Measurements from ENCODE around the gene ADISSP. TPM values are rescaled to one million over a fixed set of nuclear protein-coding genes. Genes with fewer than 3 reads are reported as not detected.

ADISSP gene
- total and polyA plus RNA-seq, 2 of the 13 experiments (the other 11 are each of a cell fraction or from before 2014, with no cell fraction given), result 38.3 to 90.6 TPM

DNA sequence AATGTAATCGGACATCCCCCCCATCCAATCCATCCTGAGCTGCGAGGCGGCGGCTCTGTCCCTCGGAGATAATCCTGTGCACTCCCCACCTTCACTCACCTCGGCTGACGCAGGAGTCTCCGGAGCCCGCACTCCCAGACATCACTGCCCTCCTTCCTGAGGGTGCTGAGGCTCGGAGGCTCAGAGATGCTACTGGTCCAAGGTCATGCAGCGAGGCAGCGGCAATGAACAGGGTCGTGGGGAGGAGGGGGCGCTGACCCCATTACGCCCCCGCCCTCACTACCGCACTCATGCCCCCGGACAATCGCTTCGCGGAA is 485 bp downstream of the ADISSP start (continued):
- TF ChIP-seq, protein P1, sequence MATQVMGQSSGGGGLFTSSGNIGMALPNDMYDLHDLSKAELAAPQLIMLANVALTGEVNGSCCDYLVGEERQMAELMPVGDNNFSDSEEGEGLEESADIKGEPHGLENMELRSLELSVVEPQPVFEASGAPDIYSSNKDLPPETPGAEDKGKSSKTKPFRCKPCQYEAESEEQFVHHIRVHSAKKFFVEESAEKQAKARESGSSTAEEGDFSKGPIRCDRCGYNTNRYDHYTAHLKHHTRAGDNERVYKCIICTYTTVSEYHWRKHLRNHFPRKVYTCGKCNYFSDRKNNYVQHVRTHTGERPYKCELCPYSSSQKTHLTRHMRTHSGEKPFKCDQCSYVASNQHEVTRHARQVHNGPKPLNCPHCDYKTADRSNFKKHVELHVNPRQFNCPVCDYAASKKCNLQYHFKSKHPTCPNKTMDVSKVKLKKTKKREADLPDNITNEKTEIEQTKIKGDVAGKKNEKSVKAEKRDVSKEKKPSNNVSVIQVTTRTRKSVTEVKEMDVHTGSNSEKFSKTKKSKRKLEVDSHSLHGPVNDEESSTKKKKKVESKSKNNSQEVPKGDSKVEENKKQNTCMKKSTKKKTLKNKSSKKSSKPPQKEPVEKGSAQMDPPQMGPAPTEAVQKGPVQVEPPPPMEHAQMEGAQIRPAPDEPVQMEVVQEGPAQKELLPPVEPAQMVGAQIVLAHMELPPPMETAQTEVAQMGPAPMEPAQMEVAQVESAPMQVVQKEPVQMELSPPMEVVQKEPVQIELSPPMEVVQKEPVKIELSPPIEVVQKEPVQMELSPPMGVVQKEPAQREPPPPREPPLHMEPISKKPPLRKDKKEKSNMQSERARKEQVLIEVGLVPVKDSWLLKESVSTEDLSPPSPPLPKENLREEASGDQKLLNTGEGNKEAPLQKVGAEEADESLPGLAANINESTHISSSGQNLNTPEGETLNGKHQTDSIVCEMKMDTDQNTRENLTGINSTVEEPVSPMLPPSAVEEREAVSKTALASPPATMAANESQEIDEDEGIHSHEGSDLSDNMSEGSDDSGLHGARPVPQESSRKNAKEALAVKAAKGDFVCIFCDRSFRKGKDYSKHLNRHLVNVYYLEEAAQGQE (IDR thresholded peaks at IDR 0.05; ENCODE audit: borderline replicate concordance in 1 of 2, low read depth in 1 of 2, low read length in 2 of 2), result no peak
- TF ChIP-seq, protein P2, sequence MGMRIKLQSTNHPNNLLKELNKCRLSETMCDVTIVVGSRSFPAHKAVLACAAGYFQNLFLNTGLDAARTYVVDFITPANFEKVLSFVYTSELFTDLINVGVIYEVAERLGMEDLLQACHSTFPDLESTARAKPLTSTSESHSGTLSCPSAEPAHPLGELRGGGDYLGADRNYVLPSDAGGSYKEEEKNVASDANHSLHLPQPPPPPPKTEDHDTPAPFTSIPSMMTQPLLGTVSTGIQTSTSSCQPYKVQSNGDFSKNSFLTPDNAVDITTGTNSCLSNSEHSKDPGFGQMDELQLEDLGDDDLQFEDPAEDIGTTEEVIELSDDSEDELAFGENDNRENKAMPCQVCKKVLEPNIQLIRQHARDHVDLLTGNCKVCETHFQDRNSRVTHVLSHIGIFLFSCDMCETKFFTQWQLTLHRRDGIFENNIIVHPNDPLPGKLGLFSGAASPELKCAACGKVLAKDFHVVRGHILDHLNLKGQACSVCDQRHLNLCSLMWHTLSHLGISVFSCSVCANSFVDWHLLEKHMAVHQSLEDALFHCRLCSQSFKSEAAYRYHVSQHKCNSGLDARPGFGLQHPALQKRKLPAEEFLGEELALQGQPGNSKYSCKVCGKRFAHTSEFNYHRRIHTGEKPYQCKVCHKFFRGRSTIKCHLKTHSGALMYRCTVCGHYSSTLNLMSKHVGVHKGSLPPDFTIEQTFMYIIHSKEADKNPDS (CRISPR knock-in tag; IDR thresholded peaks at IDR 0.05), result 0 out of 2 replicates have a peak, but pooled peaks have one; percentile 8
- TF ChIP-seq AGO1 (IDR thresholded peaks at IDR 0.05; ENCODE audit: low read depth, low read length, poor library complexity, severe bottlenecking), result peak; percentile 16
- TF ChIP-seq, protein P3, sequence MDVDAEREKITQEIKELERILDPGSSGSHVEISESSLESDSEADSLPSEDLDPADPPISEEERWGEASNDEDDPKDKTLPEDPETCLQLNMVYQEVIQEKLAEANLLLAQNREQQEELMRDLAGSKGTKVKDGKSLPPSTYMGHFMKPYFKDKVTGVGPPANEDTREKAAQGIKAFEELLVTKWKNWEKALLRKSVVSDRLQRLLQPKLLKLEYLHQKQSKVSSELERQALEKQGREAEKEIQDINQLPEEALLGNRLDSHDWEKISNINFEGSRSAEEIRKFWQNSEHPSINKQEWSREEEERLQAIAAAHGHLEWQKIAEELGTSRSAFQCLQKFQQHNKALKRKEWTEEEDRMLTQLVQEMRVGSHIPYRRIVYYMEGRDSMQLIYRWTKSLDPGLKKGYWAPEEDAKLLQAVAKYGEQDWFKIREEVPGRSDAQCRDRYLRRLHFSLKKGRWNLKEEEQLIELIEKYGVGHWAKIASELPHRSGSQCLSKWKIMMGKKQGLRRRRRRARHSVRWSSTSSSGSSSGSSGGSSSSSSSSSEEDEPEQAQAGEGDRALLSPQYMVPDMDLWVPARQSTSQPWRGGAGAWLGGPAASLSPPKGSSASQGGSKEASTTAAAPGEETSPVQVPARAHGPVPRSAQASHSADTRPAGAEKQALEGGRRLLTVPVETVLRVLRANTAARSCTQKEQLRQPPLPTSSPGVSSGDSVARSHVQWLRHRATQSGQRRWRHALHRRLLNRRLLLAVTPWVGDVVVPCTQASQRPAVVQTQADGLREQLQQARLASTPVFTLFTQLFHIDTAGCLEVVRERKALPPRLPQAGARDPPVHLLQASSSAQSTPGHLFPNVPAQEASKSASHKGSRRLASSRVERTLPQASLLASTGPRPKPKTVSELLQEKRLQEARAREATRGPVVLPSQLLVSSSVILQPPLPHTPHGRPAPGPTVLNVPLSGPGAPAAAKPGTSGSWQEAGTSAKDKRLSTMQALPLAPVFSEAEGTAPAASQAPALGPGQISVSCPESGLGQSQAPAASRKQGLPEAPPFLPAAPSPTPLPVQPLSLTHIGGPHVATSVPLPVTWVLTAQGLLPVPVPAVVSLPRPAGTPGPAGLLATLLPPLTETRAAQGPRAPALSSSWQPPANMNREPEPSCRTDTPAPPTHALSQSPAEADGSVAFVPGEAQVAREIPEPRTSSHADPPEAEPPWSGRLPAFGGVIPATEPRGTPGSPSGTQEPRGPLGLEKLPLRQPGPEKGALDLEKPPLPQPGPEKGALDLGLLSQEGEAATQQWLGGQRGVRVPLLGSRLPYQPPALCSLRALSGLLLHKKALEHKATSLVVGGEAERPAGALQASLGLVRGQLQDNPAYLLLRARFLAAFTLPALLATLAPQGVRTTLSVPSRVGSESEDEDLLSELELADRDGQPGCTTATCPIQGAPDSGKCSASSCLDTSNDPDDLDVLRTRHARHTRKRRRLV (CRISPR knock-in tag; IDR thresholded peaks at IDR 0.05), result no peak; the same call in 1 of the 2 replicates
- peak; percentile 73; the same call in 1 of the 2 replicates for TF ChIP-seq ZNF839 (CRISPR knock-in tag; IDR thresholded peaks at IDR 0.05; ENCODE audit: borderline replicate concordance)
- TF ChIP-seq ISL2 (CRISPR knock-in tag; IDR thresholded peaks at IDR 0.05), result no peak
- TF ChIP-seq NR3C1 (CRISPR knock-in tag; IDR thresholded peaks at IDR 0.05), result no peak
- TF ChIP-seq ZNF367 (CRISPR knock-in tag; IDR thresholded peaks at IDR 0.05; ENCODE audit: borderline replicate concordance), result 0 out of 2 replicates have a peak, but pooled peaks have one; percentile 17
- no peak for TF ChIP-seq PCBP1 (IDR thresholded peaks at IDR 0.05; ENCODE audit: borderline replicate concordance, low read depth, low read length)
- TF ChIP-seq, protein P4, sequence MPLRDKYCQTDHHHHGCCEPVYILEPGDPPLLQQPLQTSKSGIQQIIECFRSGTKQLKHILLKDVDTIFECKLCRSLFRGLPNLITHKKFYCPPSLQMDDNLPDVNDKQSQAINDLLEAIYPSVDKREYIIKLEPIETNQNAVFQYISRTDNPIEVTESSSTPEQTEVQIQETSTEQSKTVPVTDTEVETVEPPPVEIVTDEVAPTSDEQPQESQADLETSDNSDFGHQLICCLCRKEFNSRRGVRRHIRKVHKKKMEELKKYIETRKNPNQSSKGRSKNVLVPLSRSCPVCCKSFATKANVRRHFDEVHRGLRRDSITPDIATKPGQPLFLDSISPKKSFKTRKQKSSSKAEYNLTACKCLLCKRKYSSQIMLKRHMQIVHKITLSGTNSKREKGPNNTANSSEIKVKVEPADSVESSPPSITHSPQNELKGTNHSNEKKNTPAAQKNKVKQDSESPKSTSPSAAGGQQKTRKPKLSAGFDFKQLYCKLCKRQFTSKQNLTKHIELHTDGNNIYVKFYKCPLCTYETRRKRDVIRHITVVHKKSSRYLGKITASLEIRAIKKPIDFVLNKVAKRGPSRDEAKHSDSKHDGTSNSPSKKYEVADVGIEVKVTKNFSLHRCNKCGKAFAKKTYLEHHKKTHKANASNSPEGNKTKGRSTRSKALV (CRISPR knock-in tag; IDR thresholded peaks at IDR 0.05), result no peak
- no peak for TF ChIP-seq ZNF337 (CRISPR knock-in tag; IDR thresholded peaks at IDR 0.05; ENCODE audit: borderline replicate concordance, low read depth)
- no peak; the same call in 1 of the 2 replicates for TF ChIP-seq ZNF709 (CRISPR knock-in tag; IDR thresholded peaks at IDR 0.05)
- TF ChIP-seq ZNF75D (CRISPR knock-in tag; IDR thresholded peaks at IDR 0.05; ENCODE audit: borderline replicate concordance), result no peak
- 0 out of 2 replicates have a peak, but pooled peaks have one; percentile 3 for TF ChIP-seq ZNF225 (CRISPR knock-in tag; IDR thresholded peaks at IDR 0.05)
- peak; percentile 93; the same call in 1 of the 2 replicates for TF ChIP-seq THYN1 (CRISPR knock-in tag; IDR thresholded peaks at IDR 0.05; ENCODE audit: borderline replicate concordance, low read depth)
- TF ChIP-seq SNAI1 (CRISPR knock-in tag; IDR thresholded peaks at IDR 0.05; ENCODE audit: borderline replicate concordance), result no peak; the same call in 1 of the 2 replicates

Measured in HepG2 (cell line).